GM12801 (cell line): ENCODE measurements around the gene CNTNAP1.

Source experiments
- TF ChIP-seq, protein P1 (sequence below): IDR thresholded peaks from one replicate; pipeline ENCODE4 v1.5.1; 2011; ENCODE audit warnings: control low read depth; ENCODE audit not compliant: insufficient read length; ENCODE audit errors: extremely low read depth

CNTNAP1 gene

DNA sequence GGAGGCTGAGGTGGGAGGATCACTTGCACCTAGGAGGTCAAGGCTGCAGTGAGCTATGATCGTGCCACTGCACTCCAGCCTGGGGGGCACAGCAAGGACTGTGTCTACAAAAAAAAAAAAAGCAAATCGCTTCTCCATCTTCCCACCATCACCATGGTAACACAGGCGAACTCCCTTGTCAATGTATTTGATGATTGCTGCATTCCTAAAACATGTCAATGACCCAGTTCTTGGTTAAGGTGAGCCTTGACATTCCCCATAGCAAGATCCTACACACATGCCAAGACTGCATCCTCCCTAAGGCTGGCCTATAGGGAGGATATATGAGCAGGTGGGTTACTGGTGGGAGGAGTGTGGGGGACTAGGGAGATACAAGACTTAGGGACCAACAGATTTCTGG, 12.2 kb downstream of the CNTNAP1 start:
- TF ChIP-seq, protein P1, sequence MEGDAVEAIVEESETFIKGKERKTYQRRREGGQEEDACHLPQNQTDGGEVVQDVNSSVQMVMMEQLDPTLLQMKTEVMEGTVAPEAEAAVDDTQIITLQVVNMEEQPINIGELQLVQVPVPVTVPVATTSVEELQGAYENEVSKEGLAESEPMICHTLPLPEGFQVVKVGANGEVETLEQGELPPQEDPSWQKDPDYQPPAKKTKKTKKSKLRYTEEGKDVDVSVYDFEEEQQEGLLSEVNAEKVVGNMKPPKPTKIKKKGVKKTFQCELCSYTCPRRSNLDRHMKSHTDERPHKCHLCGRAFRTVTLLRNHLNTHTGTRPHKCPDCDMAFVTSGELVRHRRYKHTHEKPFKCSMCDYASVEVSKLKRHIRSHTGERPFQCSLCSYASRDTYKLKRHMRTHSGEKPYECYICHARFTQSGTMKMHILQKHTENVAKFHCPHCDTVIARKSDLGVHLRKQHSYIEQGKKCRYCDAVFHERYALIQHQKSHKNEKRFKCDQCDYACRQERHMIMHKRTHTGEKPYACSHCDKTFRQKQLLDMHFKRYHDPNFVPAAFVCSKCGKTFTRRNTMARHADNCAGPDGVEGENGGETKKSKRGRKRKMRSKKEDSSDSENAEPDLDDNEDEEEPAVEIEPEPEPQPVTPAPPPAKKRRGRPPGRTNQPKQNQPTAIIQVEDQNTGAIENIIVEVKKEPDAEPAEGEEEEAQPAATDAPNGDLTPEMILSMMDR, result no peak

DNA sequence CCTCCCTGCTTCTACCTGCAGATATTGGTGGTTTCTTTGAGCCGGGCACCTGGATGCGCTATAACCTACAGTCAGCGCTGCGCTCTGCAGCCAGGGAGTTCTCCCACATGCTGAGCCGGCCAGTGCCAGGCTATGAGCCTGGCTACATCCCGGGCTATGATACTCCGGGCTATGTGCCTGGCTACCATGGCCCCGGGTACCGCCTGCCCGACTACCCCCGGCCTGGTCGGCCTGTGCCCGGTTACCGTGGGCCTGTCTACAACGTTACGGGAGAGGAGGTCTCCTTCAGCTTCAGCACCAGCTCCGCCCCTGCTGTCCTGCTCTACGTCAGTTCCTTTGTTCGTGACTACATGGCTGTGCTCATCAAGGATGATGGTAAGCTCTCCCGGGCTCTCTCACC, 13.2 kb downstream of the CNTNAP1 start:
- TF ChIP-seq, protein P1, result no peak

DNA sequence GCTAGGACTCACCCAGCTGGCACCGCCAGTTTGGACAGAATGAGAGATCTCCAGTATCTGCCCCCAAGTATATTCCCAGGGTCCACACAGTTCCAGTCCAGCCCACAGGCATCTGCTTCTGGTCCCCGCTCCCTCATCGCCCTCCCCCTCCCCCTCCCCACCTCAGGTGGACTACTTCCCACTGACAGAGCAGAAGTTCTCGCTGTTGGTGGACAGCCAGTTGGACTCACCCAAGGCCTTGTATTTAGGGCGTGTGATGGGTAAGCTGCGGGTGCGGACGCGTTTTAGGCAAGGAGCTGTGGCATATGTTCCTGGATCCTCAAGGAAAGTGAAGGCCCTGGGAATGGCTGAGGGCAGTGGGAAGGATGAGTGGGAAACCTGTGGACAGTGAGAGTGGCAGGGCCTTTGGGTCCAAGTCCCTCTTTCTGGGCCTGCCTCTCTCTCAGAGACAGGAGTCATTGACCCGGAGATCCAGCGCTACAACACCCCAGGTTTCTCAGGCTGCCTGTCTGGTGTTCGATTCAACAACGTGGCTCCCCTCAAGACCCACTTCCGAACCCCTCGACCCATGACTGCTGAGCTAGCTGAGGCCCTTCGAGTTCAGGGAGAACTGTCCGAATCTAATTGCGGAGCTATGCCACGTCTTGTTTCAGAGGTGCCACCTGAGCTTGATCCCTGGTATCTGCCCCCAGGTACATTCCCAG, 14.9 kb downstream of the CNTNAP1 start:
- TF ChIP-seq, protein P1, result no peak

DNA sequence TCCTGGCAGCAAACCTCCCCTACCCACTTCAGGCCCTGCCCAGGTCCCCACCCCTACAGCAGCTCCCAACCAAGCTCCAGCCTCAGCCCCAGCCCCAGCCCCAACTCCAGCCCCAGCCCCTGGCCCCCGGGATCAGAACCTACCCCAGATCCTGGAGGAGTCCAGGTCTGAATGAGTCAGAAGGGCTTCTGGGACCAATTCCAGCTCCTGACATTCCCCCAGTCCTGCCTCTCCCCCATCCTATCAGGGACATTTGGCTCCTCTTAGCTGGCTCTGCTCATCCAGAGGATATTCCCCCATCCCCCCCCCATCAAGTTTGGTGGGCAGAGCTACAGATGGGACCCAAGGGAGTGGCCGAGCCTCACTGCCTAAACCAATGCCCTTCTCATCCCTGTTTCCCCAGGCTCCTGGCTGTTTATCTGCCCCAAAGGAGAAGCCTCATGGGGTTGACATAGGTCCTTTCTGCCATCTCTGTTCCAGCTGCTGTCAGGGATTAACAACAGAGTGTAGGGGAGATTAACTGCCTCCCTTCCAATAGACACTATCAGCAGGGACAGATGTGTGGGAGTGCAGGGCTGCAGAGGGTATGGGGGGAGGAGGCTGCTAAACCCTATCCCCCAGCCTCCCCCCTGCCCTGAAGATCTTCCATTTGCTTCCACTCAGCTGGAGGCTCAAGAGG, 16.5 kb downstream of the CNTNAP1 start:
- TF ChIP-seq, protein P1, result no peak

DNA sequence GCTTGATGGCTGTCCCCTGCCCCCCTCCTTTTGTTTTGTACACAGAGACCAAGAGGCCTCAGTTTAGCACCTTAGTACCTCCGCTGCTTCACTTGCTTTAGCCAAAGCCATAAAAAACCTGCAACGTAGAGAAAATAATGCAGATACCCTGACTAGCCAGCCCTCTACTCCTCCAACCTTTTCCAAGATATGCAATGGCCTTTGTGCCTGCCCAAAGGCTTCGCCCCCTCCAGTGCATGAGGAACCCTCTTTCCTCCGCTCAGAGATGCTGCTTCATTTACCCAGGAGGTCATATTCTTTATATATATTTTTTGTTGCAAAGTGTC, 17.0 kb downstream of the CNTNAP1 start:
- TF ChIP-seq, protein P1, result no peak

DNA sequence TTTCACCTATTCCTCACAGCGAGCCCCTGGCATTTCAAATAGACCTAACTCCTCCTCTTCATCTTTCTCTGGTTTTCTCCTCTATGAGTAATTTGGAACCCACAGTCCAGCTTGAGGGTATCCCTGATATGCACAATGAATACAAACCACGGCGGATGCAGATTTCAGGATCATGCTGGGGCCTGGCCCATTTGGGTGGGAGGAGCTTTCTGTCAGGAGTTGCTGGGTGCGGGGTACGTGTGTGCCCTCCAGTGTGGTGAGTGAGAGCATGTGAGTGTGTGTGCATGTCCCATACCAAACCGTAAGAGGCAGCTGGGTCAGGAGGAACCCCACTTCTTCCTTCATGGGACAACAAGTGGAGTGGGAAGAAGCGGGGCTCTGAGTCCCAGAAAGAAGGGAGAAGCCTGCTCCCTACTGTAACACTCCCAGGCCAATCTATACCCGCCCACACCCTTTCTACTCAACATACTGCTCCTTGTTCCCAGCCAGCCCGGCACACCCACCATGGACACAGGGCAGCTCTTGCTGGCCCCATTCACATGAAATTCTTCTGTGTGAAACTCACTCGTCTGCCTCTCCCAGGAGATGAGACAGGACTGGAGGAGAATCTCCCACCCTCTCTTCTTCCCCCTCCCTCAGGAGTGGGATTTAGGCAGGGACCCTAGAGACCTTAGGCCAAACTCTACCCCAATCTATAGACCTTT, 18.4 kb downstream of the CNTNAP1 start:
- TF ChIP-seq, protein P1, result no peak

DNA sequence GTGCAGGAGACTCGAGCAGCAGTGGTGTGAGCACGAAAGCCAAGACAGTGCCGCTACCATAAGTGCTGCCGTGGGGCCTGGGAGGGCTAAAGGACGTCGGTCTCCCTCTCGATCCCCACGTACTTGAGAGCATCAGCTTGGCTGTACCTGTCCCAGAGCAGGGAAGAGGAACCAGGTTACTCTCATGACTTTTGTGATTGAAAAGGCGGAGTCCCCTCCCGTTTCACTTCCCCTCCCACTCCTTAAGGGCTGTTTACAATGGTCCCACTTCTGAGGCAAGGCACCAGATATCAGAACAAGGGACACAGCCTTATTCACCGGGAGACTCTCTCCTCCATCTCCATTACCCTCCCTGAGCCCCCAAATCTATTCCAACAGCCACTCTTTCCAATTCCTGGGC, 20.1 kb downstream of the CNTNAP1 start:
- TF ChIP-seq, protein P1, result no peak
